ENCODE measurements around the gene NUTM2B.
A peak's percentile ranks its signal among the peaks of the same experiment; 100 is the strongest.
"Not testable (repeated sequence)": the region's sequence is repeated elsewhere in the genome, so short reads cannot be mapped to it uniquely, and the experiment has no call there.

Gene NUTM2B

GRCh38 chr10:79744844-79745243, 41.8 kb downstream of the NUTM2B start:
- DNase-seq: not testable (repeated sequence)

DNA sequence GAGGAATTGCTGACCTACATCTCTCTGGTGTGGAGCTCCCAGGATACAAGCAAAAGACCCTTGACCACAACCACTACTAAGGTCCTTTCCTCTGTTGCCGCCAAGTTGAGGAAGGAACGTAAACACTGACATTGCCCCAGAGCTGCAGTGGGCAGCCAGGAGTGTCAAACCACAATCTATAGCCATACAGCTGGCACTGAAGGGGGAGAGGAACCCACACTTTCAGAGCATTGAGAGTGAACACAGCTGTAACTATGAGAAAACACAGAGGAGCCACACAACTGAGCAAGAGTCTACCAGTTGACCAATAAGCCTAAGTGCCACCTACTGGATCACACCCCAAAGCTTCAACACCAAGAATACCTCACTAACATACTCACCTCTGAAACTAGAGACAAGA, 45.5 kb downstream of the NUTM2B start:
- not testable (repeated sequence) for DNase-seq

- DNase-seq: not testable (repeated sequence)
Measured at GRCh38 chr10:79753601-79754000, 50.6 kb downstream of the NUTM2B start.

GRCh38 chr10:79758297-79758993, 55.4 kb downstream of the NUTM2B start:
- DNase-seq: peak; percentile 1

Data from fibroblast of skin of abdomen (primary cell).